Activated naive CD4-positive, alpha-beta T cell treated with anti-CD3 and anti-CD28 coated beads, Interleukin-2, amount 50 U/mL, for 16 hours (primary cell): ENCODE results near the gene SMAD4.
"Not testable (repeated sequence)": the region's sequence is repeated elsewhere in the genome, so short reads cannot be mapped to it uniquely, and the experiment has no call there.

ENCODE experiments used
- DNase-seq: peaks from one replicate; pipeline ENCODE4 v3.0.0-alpha.2; 2020

Gene SMAD4

GRCh38 chr18:51074605-51075004 is 44.6 kb downstream of the SMAD4 start:
- no peak for DNase-seq

- DNase-seq: no peak
Observed at GRCh38 chr18:51076503-51076902, 46.5 kb downstream of the SMAD4 start.

- no peak for DNase-seq
Observed at GRCh38 chr18:51077217-51077616, 47.2 kb downstream of the SMAD4 start.

- DNase-seq: no peak
Observed at GRCh38 chr18:51078026-51078425, 48.0 kb downstream of the SMAD4 start.

- no peak for DNase-seq
Observed at GRCh38 chr18:51082571-51083267, 52.7 kb downstream of the SMAD4 start.

- DNase-seq: no peak
Observed at GRCh38 chr18:51083398-51083797, 53.4 kb downstream of the SMAD4 start.

- no peak for DNase-seq
Observed at GRCh38 chr18:51088410-51088809, 58.4 kb downstream of the SMAD4 start.

GRCh38 chr18:51089691-51090090 is 59.7 kb downstream of the SMAD4 start:
- no peak for DNase-seq

GRCh38 chr18:51091270-51091669 is 61.3 kb downstream of the SMAD4 start:
- no peak for DNase-seq

- no peak for DNase-seq
Observed at GRCh38 chr18:51092117-51092516, 62.1 kb downstream of the SMAD4 start.

- not testable (repeated sequence) for DNase-seq
Observed at GRCh38 chr18:51092967-51093366, 63.0 kb downstream of the SMAD4 start.

GRCh38 chr18:51097021-51097822 is 67.2 kb downstream of the SMAD4 start:
- DNase-seq: no peak

GRCh38 chr18:51098082-51098481 is 68.1 kb downstream of the SMAD4 start:
- no peak for DNase-seq

GRCh38 chr18:51098513-51098912 is 68.5 kb downstream of the SMAD4 start:
- no peak for DNase-seq

GRCh38 chr18:51100385-51101120 is 70.5 kb downstream of the SMAD4 start:
- no peak for DNase-seq

- DNase-seq: no peak
Observed at GRCh38 chr18:51107082-51107481, 77.1 kb downstream of the SMAD4 start.

- DNase-seq: no peak
Observed at GRCh38 chr18:51107598-51108305, 77.7 kb downstream of the SMAD4 start.

GRCh38 chr18:51108330-51108729 is 78.3 kb downstream of the SMAD4 start:
- DNase-seq: no peak

GRCh38 chr18:51110073-51110797 is 80.2 kb downstream of the SMAD4 start:
- peak; percentile 72 for DNase-seq

GRCh38 chr18:51111633-51112355 is 81.8 kb downstream of the SMAD4 start:
- DNase-seq: not testable (repeated sequence)

- DNase-seq: not testable (repeated sequence)
Observed at GRCh38 chr18:51116996-51117395, 87.0 kb downstream of the SMAD4 start.

- DNase-seq: not testable (repeated sequence)
Observed at GRCh38 chr18:51119561-51119960, 89.5 kb downstream of the SMAD4 start.
